ENCODE data around the gene KCNMA1. TPM values are rescaled to one million over a fixed set of nuclear protein-coding genes. Genes with fewer than 3 reads are reported as not detected.

KCNMA1 gene
- total RNA-seq, 1 experiment from 2014 or later, result 31.3 TPM

DNA sequence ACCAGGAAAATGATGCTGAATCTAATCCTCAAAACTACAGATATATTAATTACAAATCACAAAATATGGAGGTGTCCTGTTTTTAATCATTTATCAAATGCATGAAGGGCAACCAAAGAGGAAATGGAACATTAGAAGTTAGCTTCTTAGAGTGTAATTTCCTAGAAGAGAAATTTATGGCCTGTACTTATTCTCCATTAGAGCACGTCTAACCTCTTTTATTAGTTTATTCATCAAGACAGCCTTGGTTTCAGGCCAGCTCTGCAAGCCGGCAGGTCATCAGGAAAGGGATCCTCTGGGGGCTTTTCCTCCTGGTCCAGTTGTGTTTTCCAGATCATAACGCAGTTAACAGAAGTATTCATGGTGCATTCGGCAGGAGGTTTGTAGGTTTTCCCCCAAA, 517.6 kb downstream of the KCNMA1 start:
- H2AFZ ChIP-seq (ENCODE audit: low read length), result no peak overlapping the region
- H3K4me2 ChIP-seq (ENCODE audit: low read depth, low read length, poor library complexity, severe bottlenecking), result no peak overlapping the region
- no peak overlapping the region for H3K9ac ChIP-seq (ENCODE audit: low read length)
- H3K9me3 ChIP-seq (ENCODE audit: low read length), result no peaks in the 10 kb centered on the region
- DNase-seq, result no peak
- H3K4me3 ChIP-seq (ENCODE audit: low read length), result no peak overlapping the region
- H3K4me1 ChIP-seq (ENCODE audit: low read length), result no peaks in the 10 kb centered on the region
- H3K36me3 ChIP-seq (ENCODE audit: insufficient read depth, low read length), result no peaks in the 10 kb centered on the region
- H4K20me1 ChIP-seq (ENCODE audit: insufficient read depth, low read depth, low read length), result no peaks in the 10 kb centered on the region
- no peaks in the 10 kb centered on the region for H3K27me3 ChIP-seq (ENCODE audit: low read length)
- H3K9me2 ChIP-seq (replicated peaks; ENCODE audit: insufficient read depth, low read length), result no peaks in the 10 kb centered on the region
- no peak overlapping the region for H3K27ac ChIP-seq (ENCODE audit: low read length)
- no peaks in the 10 kb centered on the region for H3K79me2 ChIP-seq (ENCODE audit: low read length)

DNA sequence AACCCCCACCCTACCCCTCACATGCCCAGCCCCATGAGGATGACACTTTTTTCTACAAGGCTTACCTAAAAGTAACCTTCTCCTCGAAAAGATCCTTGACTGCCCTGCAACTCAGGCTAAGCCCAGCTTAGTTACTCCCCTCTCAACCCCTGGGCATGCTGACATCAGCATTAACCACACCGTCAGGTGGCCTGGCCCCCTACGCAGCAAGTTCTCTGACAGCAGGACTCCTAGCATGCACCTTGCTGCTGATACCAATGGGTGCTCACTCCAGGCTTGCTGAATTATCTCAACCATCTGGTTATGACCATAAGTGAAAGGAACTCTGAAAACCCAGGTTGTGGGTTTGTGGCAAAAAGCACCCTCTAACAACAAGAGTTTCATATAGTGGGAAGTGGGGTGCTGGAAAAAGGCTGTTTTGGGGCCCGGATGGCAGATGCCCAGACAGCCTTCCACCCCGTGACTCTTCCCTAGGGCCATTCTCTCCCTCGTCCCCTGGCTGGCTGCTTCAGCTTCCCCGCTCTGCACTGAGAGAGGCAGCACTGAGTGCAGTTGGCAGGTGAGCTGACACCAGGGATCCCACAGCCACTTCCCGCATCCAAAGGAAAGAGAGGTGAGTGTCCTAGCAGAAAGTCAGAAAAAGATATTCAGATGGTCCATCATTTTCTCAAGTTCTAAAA, 518.9 kb downstream of the KCNMA1 start:
- no peaks in the 10 kb centered on the region for H3K79me2 ChIP-seq (ENCODE audit: low read length)
- no peak overlapping the region for H3K27ac ChIP-seq (ENCODE audit: low read length)
- H2AFZ ChIP-seq (ENCODE audit: low read length), result no peak overlapping the region
- H3K9ac ChIP-seq (ENCODE audit: low read length), result no peak overlapping the region
- no peaks in the 10 kb centered on the region for H3K9me2 ChIP-seq (replicated peaks; ENCODE audit: insufficient read depth, low read length)
- no peaks in the 10 kb centered on the region for H3K36me3 ChIP-seq (ENCODE audit: insufficient read depth, low read length)
- no peaks in the 10 kb centered on the region for H3K4me1 ChIP-seq (ENCODE audit: low read length)
- H3K4me3 ChIP-seq (ENCODE audit: low read length), result no peak overlapping the region
- DNase-seq, result no peak
- no peaks in the 10 kb centered on the region for H3K9me3 ChIP-seq (ENCODE audit: low read length)
- no peaks in the 10 kb centered on the region for H3K27me3 ChIP-seq (ENCODE audit: low read length)
- no peak overlapping the region for H3K4me2 ChIP-seq (ENCODE audit: low read depth, low read length, poor library complexity, severe bottlenecking)
- no peaks in the 10 kb centered on the region for H4K20me1 ChIP-seq (ENCODE audit: insufficient read depth, low read depth, low read length)

DNA sequence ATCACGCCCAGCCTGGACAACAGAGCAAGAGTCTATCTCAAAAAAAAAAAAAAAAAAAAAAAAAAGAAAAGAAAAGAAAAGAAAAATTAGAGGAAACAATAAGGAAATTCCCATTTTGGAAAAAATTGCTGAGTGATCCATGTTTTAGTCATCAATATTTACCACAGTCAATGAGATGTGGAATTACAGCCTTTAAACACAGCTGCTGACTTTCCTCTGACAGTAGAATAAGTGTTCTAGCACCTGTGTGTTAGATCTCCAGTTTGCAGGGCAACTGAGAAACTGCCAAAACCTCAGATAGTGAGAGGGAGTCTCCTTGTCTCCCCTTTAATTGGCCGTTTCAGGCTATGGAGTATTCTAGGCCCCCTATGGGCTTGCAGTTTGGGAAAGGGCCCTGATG, 520.1 kb downstream of the KCNMA1 start:
- H3K4me1 ChIP-seq (ENCODE audit: low read length), result no peaks in the 10 kb centered on the region
- H4K20me1 ChIP-seq (ENCODE audit: insufficient read depth, low read depth, low read length), result no peaks in the 10 kb centered on the region
- no peak overlapping the region for H3K9ac ChIP-seq (ENCODE audit: low read length)
- H3K27ac ChIP-seq (ENCODE audit: low read length), result no peak overlapping the region
- no peak for DNase-seq
- H3K27me3 ChIP-seq (ENCODE audit: low read length), result no peaks in the 10 kb centered on the region
- H3K4me2 ChIP-seq (ENCODE audit: low read depth, low read length, poor library complexity, severe bottlenecking), result no peak overlapping the region
- H3K9me2 ChIP-seq (replicated peaks; ENCODE audit: insufficient read depth, low read length), result no peaks in the 10 kb centered on the region
- H3K4me3 ChIP-seq (ENCODE audit: low read length), result no peak overlapping the region
- H3K36me3 ChIP-seq (ENCODE audit: insufficient read depth, low read length), result no peaks in the 10 kb centered on the region
- H3K79me2 ChIP-seq (ENCODE audit: low read length), result no peaks in the 10 kb centered on the region
- H3K9me3 ChIP-seq (ENCODE audit: low read length), result no peaks in the 10 kb centered on the region
- H2AFZ ChIP-seq (ENCODE audit: low read length), result no peak overlapping the region

DNA sequence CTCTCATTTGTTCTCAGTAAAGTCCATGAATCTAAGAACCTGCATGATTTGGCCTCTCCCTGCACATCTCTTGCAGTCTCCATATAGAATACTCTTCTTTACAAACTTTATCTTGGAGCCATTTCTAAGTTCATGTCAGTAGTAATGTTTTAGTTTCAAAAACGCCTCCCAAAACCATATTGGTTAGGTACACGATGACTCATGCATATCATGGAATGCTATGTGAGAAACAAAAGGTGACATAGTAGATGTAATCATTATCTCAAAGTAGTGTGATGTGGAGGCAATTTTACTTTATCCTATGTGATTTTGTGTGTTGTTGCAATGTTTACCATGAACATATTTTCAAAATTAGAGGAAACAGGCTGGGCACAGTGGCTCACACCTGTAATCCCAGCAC, 520.7 kb downstream of the KCNMA1 start:
- no peak overlapping the region for H2AFZ ChIP-seq (ENCODE audit: low read length)
- no peaks in the 10 kb centered on the region for H3K4me1 ChIP-seq (ENCODE audit: low read length)
- H3K4me2 ChIP-seq (ENCODE audit: low read depth, low read length, poor library complexity, severe bottlenecking), result no peak overlapping the region

GRCh38 chr10:77114181-77114821, 523.3 kb downstream of the KCNMA1 start:
- H4K20me1 ChIP-seq (ENCODE audit: insufficient read depth, low read depth, low read length), result no peaks in the 10 kb centered on the region
- no peaks in the 10 kb centered on the region for H3K9me3 ChIP-seq (ENCODE audit: low read length)
- no peaks in the 10 kb centered on the region for H3K79me2 ChIP-seq (ENCODE audit: low read length)
- no peaks in the 10 kb centered on the region for H3K27me3 ChIP-seq (ENCODE audit: low read length)
- H3K36me3 ChIP-seq (ENCODE audit: insufficient read depth, low read length), result no peaks in the 10 kb centered on the region
- no peak overlapping the region for H2AFZ ChIP-seq (ENCODE audit: low read length)
- no peak for DNase-seq
- H3K4me3 ChIP-seq (ENCODE audit: low read length), result no peak overlapping the region
- no peaks in the 10 kb centered on the region for H3K4me1 ChIP-seq (ENCODE audit: low read length)
- no peak overlapping the region for H3K4me2 ChIP-seq (ENCODE audit: low read depth, low read length, poor library complexity, severe bottlenecking)
- no peak overlapping the region for H3K9ac ChIP-seq (ENCODE audit: low read length)
- H3K9me2 ChIP-seq (replicated peaks; ENCODE audit: insufficient read depth, low read length), result no peaks in the 10 kb centered on the region
- H3K27ac ChIP-seq (ENCODE audit: low read length), result no peak overlapping the region

More for the DNA sequence above, 520.7 kb downstream of the KCNMA1 start:
- Histone ChIP-seq H3K36me3 (ENCODE audit: insufficient read depth, low read length) (no peaks in the 10 kb centered on the region), H3K27me3 (ENCODE audit: low read length) (no peaks in the 10 kb centered on the region), H3K79me2 (ENCODE audit: low read length) (no peaks in the 10 kb centered on the region), H3K4me3 (ENCODE audit: low read length) (no peak overlapping the region), H3K9me2 (replicated peaks; ENCODE audit: insufficient read depth, low read length) (no peaks in the 10 kb centered on the region), H3K9ac (ENCODE audit: low read length) (no peak overlapping the region), H3K9me3 (ENCODE audit: low read length) (no peaks in the 10 kb centered on the region), H4K20me1 (ENCODE audit: insufficient read depth, low read depth, low read length) (no peaks in the 10 kb centered on the region), H3K27ac (ENCODE audit: low read length) (no peak overlapping the region)
- no peak for DNase-seq

- H4K20me1 ChIP-seq (ENCODE audit: insufficient read depth, low read depth, low read length), result no peaks in the 10 kb centered on the region
- H3K9ac ChIP-seq (ENCODE audit: low read length), result no peak overlapping the region
- H3K27ac ChIP-seq (ENCODE audit: low read length), result no peak overlapping the region
- H3K27me3 ChIP-seq (ENCODE audit: low read length), result no peaks in the 10 kb centered on the region
- H3K9me2 ChIP-seq (replicated peaks; ENCODE audit: insufficient read depth, low read length), result no peaks in the 10 kb centered on the region
- no peaks in the 10 kb centered on the region for H3K4me1 ChIP-seq (ENCODE audit: low read length)
- H3K4me2 ChIP-seq (ENCODE audit: low read depth, low read length, poor library complexity, severe bottlenecking), result no peak overlapping the region
- H3K4me3 ChIP-seq (ENCODE audit: low read length), result no peak overlapping the region
- H2AFZ ChIP-seq (ENCODE audit: low read length), result no peak overlapping the region
- peak; percentile 63 for DNase-seq
- H3K36me3 ChIP-seq (ENCODE audit: insufficient read depth, low read length), result no peaks in the 10 kb centered on the region
- H3K9me3 ChIP-seq (ENCODE audit: low read length), result no peaks in the 10 kb centered on the region
- H3K79me2 ChIP-seq (ENCODE audit: low read length), result no peaks in the 10 kb centered on the region
These were observed 525.7 kb downstream of the KCNMA1 start for GRCh38 chr10:77111611-77112550.

DNA sequence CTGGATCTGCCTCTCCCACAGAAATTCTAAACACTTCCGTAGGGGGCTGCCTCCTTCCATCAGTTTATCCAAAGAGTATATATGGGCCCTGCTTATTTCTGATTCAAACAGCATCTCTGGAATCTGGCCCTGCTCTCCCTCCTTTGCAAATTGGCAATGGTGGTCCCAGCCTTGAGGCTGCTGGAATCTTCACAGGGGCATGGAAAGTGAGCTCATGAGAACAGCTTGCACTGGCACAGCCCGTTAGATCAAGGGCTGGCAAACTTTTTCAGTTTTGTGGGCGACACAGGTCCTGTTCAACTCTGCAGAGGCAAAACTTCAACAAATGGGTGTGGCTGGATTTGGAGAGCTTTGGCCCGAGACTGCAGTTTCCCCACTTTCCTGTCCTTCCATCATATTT, 526.9 kb downstream of the KCNMA1 start:
- H3K27me3 ChIP-seq (ENCODE audit: low read length), result no peaks in the 10 kb centered on the region
- H3K9me3 ChIP-seq (ENCODE audit: low read length), result no peaks in the 10 kb centered on the region
- no peak for DNase-seq
- no peak overlapping the region for H3K27ac ChIP-seq (ENCODE audit: low read length)
- no peak overlapping the region for H3K4me2 ChIP-seq (ENCODE audit: low read depth, low read length, poor library complexity, severe bottlenecking)
- no peaks in the 10 kb centered on the region for H3K9me2 ChIP-seq (replicated peaks; ENCODE audit: insufficient read depth, low read length)
- no peak overlapping the region for H2AFZ ChIP-seq (ENCODE audit: low read length)
- H3K9ac ChIP-seq (ENCODE audit: low read length), result no peak overlapping the region
- no peaks in the 10 kb centered on the region for H4K20me1 ChIP-seq (ENCODE audit: insufficient read depth, low read depth, low read length)
- no peak overlapping the region for H3K4me3 ChIP-seq (ENCODE audit: low read length)
- no peaks in the 10 kb centered on the region for H3K4me1 ChIP-seq (ENCODE audit: low read length)
- no peaks in the 10 kb centered on the region for H3K79me2 ChIP-seq (ENCODE audit: low read length)
- no peaks in the 10 kb centered on the region for H3K36me3 ChIP-seq (ENCODE audit: insufficient read depth, low read length)

DNA sequence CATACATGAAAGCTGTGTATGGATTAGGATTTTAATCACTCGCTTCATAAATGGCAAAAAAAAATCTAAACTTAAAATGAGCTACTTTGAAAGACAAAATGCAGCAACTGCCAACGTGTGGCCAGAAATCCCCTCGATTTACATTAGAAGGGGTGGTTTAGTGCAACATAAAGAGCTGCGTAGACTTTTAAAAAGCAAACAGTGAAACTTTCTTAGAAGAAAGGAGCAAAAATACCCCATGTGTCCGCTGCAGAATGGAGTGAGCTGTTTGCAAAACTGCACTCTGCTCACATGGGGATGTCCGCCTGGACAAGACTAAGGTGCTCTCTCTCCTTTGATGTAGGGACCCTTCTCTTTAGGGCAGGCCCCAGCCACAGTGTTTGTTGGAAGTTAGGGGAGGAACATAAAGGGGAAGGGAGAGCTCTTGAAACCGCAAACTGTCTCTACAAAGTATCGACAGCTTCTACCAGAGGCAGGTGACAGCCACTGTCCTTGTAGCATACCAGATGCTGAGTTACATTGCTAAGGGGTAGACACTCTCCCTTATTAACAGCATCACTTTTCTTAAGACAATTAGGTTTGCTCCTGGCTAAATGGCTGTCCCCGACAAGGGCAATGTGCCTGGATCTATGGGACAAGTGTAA, 528.1 kb downstream of the KCNMA1 start:
- no peak overlapping the region for H3K4me2 ChIP-seq (ENCODE audit: low read depth, low read length, poor library complexity, severe bottlenecking)
- no peaks in the 10 kb centered on the region for H3K36me3 ChIP-seq (ENCODE audit: insufficient read depth, low read length)
- H3K27me3 ChIP-seq (ENCODE audit: low read length), result no peaks in the 10 kb centered on the region
- H3K4me3 ChIP-seq (ENCODE audit: low read length), result no peak overlapping the region
- no peak for DNase-seq
- H2AFZ ChIP-seq (ENCODE audit: low read length), result no peak overlapping the region
- no peaks in the 10 kb centered on the region for H3K9me2 ChIP-seq (replicated peaks; ENCODE audit: insufficient read depth, low read length)
- H3K9ac ChIP-seq (ENCODE audit: low read length), result no peak overlapping the region
- no peaks in the 10 kb centered on the region for H4K20me1 ChIP-seq (ENCODE audit: insufficient read depth, low read depth, low read length)
- H3K4me1 ChIP-seq (ENCODE audit: low read length), result no peaks in the 10 kb centered on the region
- no peaks in the 10 kb centered on the region for H3K9me3 ChIP-seq (ENCODE audit: low read length)
- H3K79me2 ChIP-seq (ENCODE audit: low read length), result no peaks in the 10 kb centered on the region
- no peak overlapping the region for H3K27ac ChIP-seq (ENCODE audit: low read length)
